Measurements from ENCODE around the gene CXCL17. TPM values are rescaled to one million over a fixed set of nuclear protein-coding genes. Genes with fewer than 3 reads are reported as not detected.
"Not testable (repeated sequence)": the region's sequence is repeated elsewhere in the genome, so short reads cannot be mapped to it uniquely, and the experiment has no call there.

The CXCL17 gene
- total and polyA plus RNA-seq, 4 donors: 0.18 TPM; not detected in 3

DNA sequence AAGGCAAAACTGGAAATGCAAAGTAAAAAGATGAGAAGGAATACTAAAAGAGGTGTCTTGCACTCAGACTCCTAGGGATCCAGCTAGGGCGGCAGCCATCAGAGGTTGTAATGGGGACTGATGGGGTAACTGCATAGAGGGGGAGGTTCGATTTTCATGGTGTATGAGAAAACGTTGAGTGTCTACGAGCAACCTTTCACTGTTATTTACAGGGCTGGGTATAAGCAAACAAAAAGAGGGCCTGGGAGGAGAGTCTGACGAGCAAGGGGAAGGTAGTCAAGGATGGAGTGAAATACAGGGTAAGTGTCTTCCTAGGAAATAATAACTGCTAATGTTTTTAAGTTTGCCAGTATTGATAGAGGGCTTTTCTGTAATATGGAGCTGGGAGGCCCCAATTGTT, 5.6 kb upstream of the CXCL17 start:
- WGBS (ENCODE audit: insufficient coverage): 62% methylated on average over 5 of the region's 5 CpGs
- not testable (repeated sequence) for H3K9me3 ChIP-seq (ENCODE audit: control insufficient read depth, insufficient read depth, low read length); H3K4me3 ChIP-seq (ENCODE audit: low read depth, low read length); H3K27me3 ChIP-seq (ENCODE audit: control insufficient read depth, insufficient read depth, low read length); H3K36me3 ChIP-seq (ENCODE audit: control insufficient read depth, insufficient read depth, low read length); DNase-seq (ENCODE audit: low read depth in 4 of 6, low spot score in 6 of 6); H3K27ac ChIP-seq (ENCODE audit: low read depth, low read length); H3K4me1 ChIP-seq (ENCODE audit: control insufficient read depth, insufficient read depth, low read length)

- H3K9me3 ChIP-seq (ENCODE audit: control insufficient read depth, insufficient read depth, low read length): no peaks in the 10 kb centered on the region
- 94% methylated on average over 4 of the region's 7 CpGs for WGBS (ENCODE audit: insufficient coverage)
- H3K4me1 ChIP-seq (ENCODE audit: control insufficient read depth, insufficient read depth, low read length): no peaks in the 10 kb centered on the region
- no peak overlapping the region for H3K4me3 ChIP-seq (ENCODE audit: low read depth, low read length)
- no peaks in the 10 kb centered on the region for H3K36me3 ChIP-seq (ENCODE audit: control insufficient read depth, insufficient read depth, low read length)
- no peak for DNase-seq (ENCODE audit: low read depth in 4 of 6, low spot score in 6 of 6)
- H3K27me3 ChIP-seq (ENCODE audit: control insufficient read depth, insufficient read depth, low read length): no peaks in the 10 kb centered on the region
- H3K27ac ChIP-seq (ENCODE audit: low read depth, low read length): no peak overlapping the region
Measured at GRCh38 chr19:42445948-42446347, 3.2 kb upstream of the CXCL17 start.

GRCh38 chr19:42443944-42444398, 1.2 kb upstream of the CXCL17 start:
- Histone ChIP-seq H3K27ac (ENCODE audit: low read depth, low read length) (no peak overlapping the region), H3K4me3 (ENCODE audit: low read depth, low read length) (no peak overlapping the region), H3K27me3 (ENCODE audit: control insufficient read depth, insufficient read depth, low read length) (no peaks in the 10 kb centered on the region), H3K4me1 (ENCODE audit: control insufficient read depth, insufficient read depth, low read length) (no peaks in the 10 kb centered on the region), H3K36me3 (ENCODE audit: control insufficient read depth, insufficient read depth, low read length) (no peaks in the 10 kb centered on the region), H3K9me3 (ENCODE audit: control insufficient read depth, insufficient read depth, low read length) (no peaks in the 10 kb centered on the region)
- no peak for DNase-seq (ENCODE audit: low read depth in 4 of 6, low spot score in 6 of 6)
- 38% methylated on average over 3 of the region's 4 CpGs for WGBS (ENCODE audit: insufficient coverage)

GRCh38 chr19:42441049-42441445, 1.7 kb downstream of the CXCL17 start:
- no peaks in the 10 kb centered on the region for H3K36me3 ChIP-seq (ENCODE audit: control insufficient read depth, insufficient read depth, low read length)
- no peak overlapping the region for H3K27ac ChIP-seq (ENCODE audit: low read depth, low read length)
- no peaks in the 10 kb centered on the region for H3K9me3 ChIP-seq (ENCODE audit: control insufficient read depth, insufficient read depth, low read length)
- no peak for DNase-seq (ENCODE audit: low read depth in 4 of 6, low spot score in 6 of 6)
- WGBS (ENCODE audit: insufficient coverage): 83% methylated on average over 2 of the region's 2 CpGs
- no peaks in the 10 kb centered on the region for H3K4me1 ChIP-seq (ENCODE audit: control insufficient read depth, insufficient read depth, low read length)
- H3K4me3 ChIP-seq (ENCODE audit: low read depth, low read length): no peak overlapping the region
- no peaks in the 10 kb centered on the region for H3K27me3 ChIP-seq (ENCODE audit: control insufficient read depth, insufficient read depth, low read length)

DNA sequence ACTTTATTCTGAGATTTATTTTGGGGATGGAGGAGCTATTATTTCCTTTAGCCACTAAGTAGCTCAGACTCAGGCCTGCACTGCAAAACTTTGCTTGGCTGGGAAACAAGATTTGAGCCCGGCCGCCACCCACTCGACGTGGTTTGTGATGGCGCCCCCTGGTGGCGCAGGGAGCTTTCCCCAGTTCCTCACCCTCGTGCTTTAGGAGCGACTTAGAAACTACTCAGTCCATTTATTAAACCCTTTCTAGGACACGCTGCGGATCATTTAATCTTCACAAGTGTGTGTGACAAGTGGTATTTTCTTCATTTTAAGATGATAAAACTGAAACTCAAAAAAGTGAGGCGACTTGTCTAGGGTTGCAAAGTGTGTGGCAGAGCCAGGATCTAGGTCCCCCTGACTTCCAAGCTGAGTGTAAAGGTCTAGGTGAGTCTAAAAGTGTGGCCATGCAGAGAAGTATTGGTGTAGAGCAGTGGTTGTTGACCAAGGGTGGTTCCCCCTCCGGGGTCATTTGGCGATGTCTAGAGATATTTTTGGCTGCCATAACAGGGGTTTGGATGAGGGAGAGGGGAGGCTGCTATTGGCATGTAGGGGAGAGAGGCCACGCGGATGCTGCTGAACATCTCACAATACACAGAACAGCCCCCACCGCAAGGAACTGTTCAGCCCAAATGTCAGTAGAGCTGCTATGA, 2.2 kb downstream of the CXCL17 start:
- Histone ChIP-seq H3K27me3 (ENCODE audit: control insufficient read depth, insufficient read depth, low read length) (no peaks in the 10 kb centered on the region), H3K36me3 (ENCODE audit: control insufficient read depth, insufficient read depth, low read length) (no peaks in the 10 kb centered on the region), H3K9me3 (ENCODE audit: control insufficient read depth, insufficient read depth, low read length) (no peaks in the 10 kb centered on the region), H3K27ac (ENCODE audit: low read depth, low read length) (no peak overlapping the region), H3K4me1 (ENCODE audit: control insufficient read depth, insufficient read depth, low read length) (no peaks in the 10 kb centered on the region), H3K4me3 (ENCODE audit: low read depth, low read length) (no peak overlapping the region)
- WGBS (ENCODE audit: insufficient coverage): 20% methylated on average over 7 of the region's 16 CpGs
- peak in 2 of 6 donors; percentile 23 to 63 for DNase-seq (ENCODE audit: low read depth in 4 of 6, low spot score in 6 of 6)

DNA sequence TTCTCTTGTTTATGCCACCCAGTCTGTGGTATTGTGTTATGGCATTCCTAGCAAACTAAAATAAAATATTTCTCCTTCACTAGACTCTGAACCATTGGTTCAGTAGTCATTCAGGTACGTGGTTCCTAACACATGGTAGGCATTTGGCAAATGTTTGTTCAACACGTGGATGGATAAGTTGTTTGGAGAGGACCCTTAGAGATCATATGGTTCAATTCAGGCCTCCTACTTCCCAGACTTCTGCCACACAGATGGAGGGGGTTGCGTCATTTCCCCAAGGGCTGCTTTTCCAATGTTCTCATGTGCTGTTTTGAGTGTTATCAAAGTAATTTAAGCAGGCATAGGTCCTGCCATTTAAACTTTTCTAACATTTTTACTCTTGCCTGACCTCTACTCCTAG, 6.7 kb downstream of the CXCL17 start:
- no peak overlapping the region for H3K4me3 ChIP-seq (ENCODE audit: low read depth, low read length)
- H3K36me3 ChIP-seq (ENCODE audit: control insufficient read depth, insufficient read depth, low read length): no peaks in the 10 kb centered on the region
- H3K9me3 ChIP-seq (ENCODE audit: control insufficient read depth, insufficient read depth, low read length): no peaks in the 10 kb centered on the region
- DNase-seq (ENCODE audit: low read depth in 4 of 6, low spot score in 6 of 6): no peak
- no peaks in the 10 kb centered on the region for H3K27me3 ChIP-seq (ENCODE audit: control insufficient read depth, insufficient read depth, low read length)
- H3K4me1 ChIP-seq (ENCODE audit: control insufficient read depth, insufficient read depth, low read length): peaks cover 6% of the 10 kb centered on the region
- no peak overlapping the region for H3K27ac ChIP-seq (ENCODE audit: low read depth, low read length)
- no CpG with 5 or more reads among the region's 3 CpGs for WGBS (ENCODE audit: insufficient coverage)

- H3K36me3 ChIP-seq (ENCODE audit: control insufficient read depth, insufficient read depth, low read length): no peaks in the 10 kb centered on the region
- no peaks in the 10 kb centered on the region for H3K9me3 ChIP-seq (ENCODE audit: control insufficient read depth, insufficient read depth, low read length)
- H3K4me3 ChIP-seq (ENCODE audit: low read depth, low read length): no peak overlapping the region
- DNase-seq (ENCODE audit: low read depth in 4 of 6, low spot score in 6 of 6): no peak
- no peaks in the 10 kb centered on the region for H3K27me3 ChIP-seq (ENCODE audit: control insufficient read depth, insufficient read depth, low read length)
- H3K27ac ChIP-seq (ENCODE audit: low read depth, low read length): no peak overlapping the region
- peaks cover 6% of the 10 kb centered on the region for H3K4me1 ChIP-seq (ENCODE audit: control insufficient read depth, insufficient read depth, low read length)
- no CpG with 5 or more reads among the region's 6 CpGs for WGBS (ENCODE audit: insufficient coverage)
Measured at GRCh38 chr19:42435316-42435715, 7.4 kb downstream of the CXCL17 start.

DNA sequence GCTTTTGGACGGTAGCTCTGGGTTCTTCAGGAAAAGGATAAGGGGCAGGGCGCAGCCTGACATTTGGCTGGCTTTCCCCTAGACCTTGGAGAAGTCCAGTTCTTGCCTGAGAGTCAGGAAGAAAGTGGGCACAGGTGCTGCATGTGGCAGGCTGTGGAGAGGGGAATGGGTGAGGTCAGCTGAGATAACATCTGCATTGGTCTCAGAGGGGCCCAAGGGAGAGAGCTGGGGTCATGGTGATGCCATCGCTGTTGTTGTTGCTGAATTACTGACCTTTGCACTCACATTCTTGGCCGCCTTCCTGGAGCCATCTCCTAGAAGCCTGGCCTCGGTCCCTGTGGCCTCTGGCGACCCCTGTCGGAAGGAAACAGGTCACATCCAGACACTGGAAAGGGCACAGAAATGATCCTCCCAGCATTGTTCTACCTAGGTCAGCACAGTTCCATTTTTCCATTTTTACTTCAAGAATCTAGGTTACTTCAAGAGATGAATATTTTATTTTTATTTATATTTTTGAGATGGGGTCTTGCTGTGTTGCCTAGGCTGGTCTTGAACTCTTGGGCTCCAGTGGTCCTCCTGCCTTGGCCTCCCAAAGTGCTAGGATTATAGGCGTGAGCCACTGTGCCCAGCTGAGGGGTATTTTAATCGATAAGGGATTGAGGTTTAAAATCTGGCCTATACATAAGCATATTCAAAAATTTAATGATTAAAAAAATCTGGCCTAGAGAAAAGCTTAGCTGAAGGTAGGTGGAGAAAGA, 9.1 kb downstream of the CXCL17 start:
- 22% methylated on average over 7 of the region's 9 CpGs for WGBS (ENCODE audit: insufficient coverage)

GRCh38 chr19:42431486-42431885, 11.3 kb downstream of the CXCL17 start:
- WGBS (ENCODE audit: insufficient coverage): no CpG with 5 or more reads among the region's 1 CpG
- no peaks in the 10 kb centered on the region for H3K9me3 ChIP-seq (ENCODE audit: control insufficient read depth, insufficient read depth, low read length)

More for the DNA sequence above, 9.1 kb downstream of the CXCL17 start:
- peaks cover 6% of the 10 kb centered on the region for H3K4me1 ChIP-seq (ENCODE audit: control insufficient read depth, insufficient read depth, low read length)
- peak overlapping the region; percentile 35 for H3K27ac ChIP-seq (ENCODE audit: low read depth, low read length)
- H3K36me3 ChIP-seq (ENCODE audit: control insufficient read depth, insufficient read depth, low read length): no peaks in the 10 kb centered on the region
- H3K27me3 ChIP-seq (ENCODE audit: control insufficient read depth, insufficient read depth, low read length): no peaks in the 10 kb centered on the region
- peak in 2 of 6 donors; percentile 57 to 70 for DNase-seq (ENCODE audit: low read depth in 4 of 6, low spot score in 6 of 6)
- no peak overlapping the region for H3K4me3 ChIP-seq (ENCODE audit: low read depth, low read length)
- no peaks in the 10 kb centered on the region for H3K9me3 ChIP-seq (ENCODE audit: control insufficient read depth, insufficient read depth, low read length)

DNA sequence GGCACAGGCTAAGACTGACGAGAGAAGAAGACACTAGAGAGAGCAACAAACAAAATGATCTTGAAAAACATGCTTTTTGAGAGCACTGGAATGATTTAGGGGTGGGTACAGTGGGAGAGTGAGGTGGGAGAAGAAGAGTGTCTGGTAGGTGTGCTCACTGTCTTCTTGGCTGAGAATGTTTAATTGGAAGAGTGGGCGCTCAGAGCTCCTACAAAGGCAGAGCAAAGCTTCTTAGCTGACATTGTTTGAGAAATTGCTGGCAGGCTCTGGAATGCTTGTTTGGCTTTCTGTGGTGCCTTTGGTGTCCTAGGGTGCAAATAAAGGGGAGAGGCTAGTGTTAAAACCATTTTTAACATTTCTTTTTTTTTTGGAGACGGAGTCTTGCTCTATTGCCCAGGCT, 14.1 kb downstream of the CXCL17 start:
- Histone ChIP-seq H3K27ac (ENCODE audit: low read depth, low read length) (no peak overlapping the region), H3K4me3 (ENCODE audit: low read depth, low read length) (no peak overlapping the region), H3K9me3 (ENCODE audit: control insufficient read depth, insufficient read depth, low read length) (no peaks in the 10 kb centered on the region), H3K36me3 (ENCODE audit: control insufficient read depth, insufficient read depth, low read length) (no peaks in the 10 kb centered on the region), H3K4me1 (ENCODE audit: control insufficient read depth, insufficient read depth, low read length) (peaks cover 24% of the 10 kb centered on the region), H3K27me3 (ENCODE audit: control insufficient read depth, insufficient read depth, low read length) (no peaks in the 10 kb centered on the region)
- no peak for DNase-seq (ENCODE audit: low read depth in 4 of 6, low spot score in 6 of 6)
- 41% methylated on average over 2 of the region's 3 CpGs for WGBS (ENCODE audit: insufficient coverage)

More at GRCh38 chr19:42431486-42431885, 11.3 kb downstream of the CXCL17 start:
- Histone ChIP-seq H3K4me3 (ENCODE audit: low read depth, low read length) (no peak overlapping the region), H3K27me3 (ENCODE audit: control insufficient read depth, insufficient read depth, low read length) (no peaks in the 10 kb centered on the region), H3K27ac (ENCODE audit: low read depth, low read length) (no peak overlapping the region), H3K4me1 (ENCODE audit: control insufficient read depth, insufficient read depth, low read length) (peaks cover 8% of the 10 kb centered on the region), H3K36me3 (ENCODE audit: control insufficient read depth, insufficient read depth, low read length) (no peaks in the 10 kb centered on the region)
- DNase-seq (ENCODE audit: low read depth in 4 of 6, low spot score in 6 of 6): no peak

Measured in spinal cord (tissue), 10 donors.